Measurements from ENCODE around the gene HMCN1.
A peak's percentile ranks its signal among the peaks of the same experiment; 100 is the strongest.

Gene HMCN1

DNA sequence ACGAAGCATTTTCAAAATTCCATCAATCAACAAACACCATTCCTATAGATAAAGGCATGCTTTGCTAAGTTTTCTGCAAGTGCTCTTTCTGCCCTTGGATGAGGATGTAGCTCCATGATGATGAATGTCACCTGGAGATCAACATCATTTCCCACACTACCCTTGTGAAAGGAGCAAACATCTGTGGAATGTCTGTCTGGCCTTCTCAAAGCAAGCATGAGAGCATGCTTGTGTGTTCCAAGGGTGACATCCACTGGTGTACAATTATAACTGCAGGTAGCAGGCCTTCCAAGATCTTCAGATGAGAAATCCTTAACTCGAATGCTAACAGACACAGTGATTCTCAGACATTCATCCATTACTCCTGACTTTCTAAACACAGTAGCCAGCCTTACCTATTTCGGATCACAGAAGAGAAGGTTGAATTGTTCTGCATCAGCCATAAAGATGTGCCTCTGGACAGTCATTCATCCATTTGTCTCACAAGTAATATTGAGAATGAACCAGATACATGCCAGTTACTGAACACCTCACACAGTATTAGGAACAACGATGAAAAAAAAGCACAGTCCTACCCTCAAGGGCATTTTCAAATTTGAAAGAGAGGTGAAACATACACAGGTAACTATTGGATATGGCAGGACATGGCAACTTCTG, 478.5 kb downstream of the HMCN1 start:
- H3K27ac ChIP-seq (ENCODE audit: low read length), result no peak overlapping the region
- no peaks in the 10 kb centered on the region for H4K20me1 ChIP-seq (ENCODE audit: insufficient read depth, low read length)
- no peaks in the 10 kb centered on the region for H3K27me3 ChIP-seq (replicated peaks; ENCODE audit: insufficient read depth, low read length)
- no peak overlapping the region for H3K4me3 ChIP-seq (ENCODE audit: low read length)
- no peak for TF ChIP-seq EZH2phosphoT487 (IDR thresholded peaks at IDR 0.05; ENCODE audit: low read length)
- TF ChIP-seq EZH2 (optimal IDR thresholded peaks at IDR 0.05; ENCODE audit: low read depth, low read length), result no peak
- TF ChIP-seq, protein P1, sequence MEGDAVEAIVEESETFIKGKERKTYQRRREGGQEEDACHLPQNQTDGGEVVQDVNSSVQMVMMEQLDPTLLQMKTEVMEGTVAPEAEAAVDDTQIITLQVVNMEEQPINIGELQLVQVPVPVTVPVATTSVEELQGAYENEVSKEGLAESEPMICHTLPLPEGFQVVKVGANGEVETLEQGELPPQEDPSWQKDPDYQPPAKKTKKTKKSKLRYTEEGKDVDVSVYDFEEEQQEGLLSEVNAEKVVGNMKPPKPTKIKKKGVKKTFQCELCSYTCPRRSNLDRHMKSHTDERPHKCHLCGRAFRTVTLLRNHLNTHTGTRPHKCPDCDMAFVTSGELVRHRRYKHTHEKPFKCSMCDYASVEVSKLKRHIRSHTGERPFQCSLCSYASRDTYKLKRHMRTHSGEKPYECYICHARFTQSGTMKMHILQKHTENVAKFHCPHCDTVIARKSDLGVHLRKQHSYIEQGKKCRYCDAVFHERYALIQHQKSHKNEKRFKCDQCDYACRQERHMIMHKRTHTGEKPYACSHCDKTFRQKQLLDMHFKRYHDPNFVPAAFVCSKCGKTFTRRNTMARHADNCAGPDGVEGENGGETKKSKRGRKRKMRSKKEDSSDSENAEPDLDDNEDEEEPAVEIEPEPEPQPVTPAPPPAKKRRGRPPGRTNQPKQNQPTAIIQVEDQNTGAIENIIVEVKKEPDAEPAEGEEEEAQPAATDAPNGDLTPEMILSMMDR (IDR thresholded peaks at IDR 0.05; ENCODE audit: low read length), result peak; percentile 98
- no peaks in the 10 kb centered on the region for H3F3A ChIP-seq (ENCODE audit: insufficient read depth, low read length)
- H3K4me1 ChIP-seq (ENCODE audit: low read length), result no peaks in the 10 kb centered on the region
- H3K4me2 ChIP-seq (ENCODE audit: low read depth, low read length), result no peak overlapping the region
- H3K9me3 ChIP-seq (replicated peaks; ENCODE audit: insufficient read depth, low read length), result no peaks in the 10 kb centered on the region
- no peak overlapping the region for H3K9ac ChIP-seq (ENCODE audit: low read length)
- H3K79me2 ChIP-seq (ENCODE audit: low read length), result no peaks in the 10 kb centered on the region
- peak; percentile 71 for DNase-seq
- H3K36me3 ChIP-seq (replicated peaks; ENCODE audit: insufficient read depth, low read length), result no peaks in the 10 kb centered on the region
- H2AFZ ChIP-seq (ENCODE audit: low read length), result no peak overlapping the region
- H3K9me2 ChIP-seq (replicated peaks; ENCODE audit: insufficient read depth, low read length), result no peaks in the 10 kb centered on the region

DNA sequence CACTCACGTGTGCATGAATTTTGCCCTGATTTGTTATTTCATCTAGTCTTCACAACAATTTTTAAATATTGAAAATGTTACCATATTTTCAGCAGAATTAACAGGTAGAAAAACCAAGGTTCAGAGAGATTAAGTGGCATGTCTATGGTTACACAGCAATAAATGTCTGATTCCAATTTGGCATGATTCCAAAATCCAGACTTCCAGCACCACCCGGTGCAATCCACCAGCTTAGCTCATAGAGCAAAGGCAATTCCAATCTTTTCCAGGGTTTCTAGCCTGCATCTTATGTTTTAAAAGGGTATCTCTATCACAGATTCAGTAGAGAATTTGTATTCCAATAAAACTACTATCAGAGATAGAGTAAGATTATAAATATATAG, 479.0 kb downstream of the HMCN1 start:
- H3F3A ChIP-seq (ENCODE audit: insufficient read depth, low read length), result no peaks in the 10 kb centered on the region
- no peaks in the 10 kb centered on the region for H3K36me3 ChIP-seq (replicated peaks; ENCODE audit: insufficient read depth, low read length)
- TF ChIP-seq EZH2phosphoT487 (IDR thresholded peaks at IDR 0.05; ENCODE audit: low read length) (no peak), EZH2 (optimal IDR thresholded peaks at IDR 0.05; ENCODE audit: low read depth, low read length) (no peak)
- TF ChIP-seq, protein P1 (IDR thresholded peaks at IDR 0.05; ENCODE audit: low read length), result no peak
- no peak overlapping the region for H3K4me3 ChIP-seq (ENCODE audit: low read length)
- H3K79me2 ChIP-seq (ENCODE audit: low read length), result no peaks in the 10 kb centered on the region
- H3K9me2 ChIP-seq (replicated peaks; ENCODE audit: insufficient read depth, low read length), result no peaks in the 10 kb centered on the region
- no peaks in the 10 kb centered on the region for H4K20me1 ChIP-seq (ENCODE audit: insufficient read depth, low read length)
- no peak overlapping the region for H3K4me2 ChIP-seq (ENCODE audit: low read depth, low read length)
- H3K27ac ChIP-seq (ENCODE audit: low read length), result no peak overlapping the region
- no peak overlapping the region for H2AFZ ChIP-seq (ENCODE audit: low read length)
- DNase-seq, result no peak
- no peak overlapping the region for H3K9ac ChIP-seq (ENCODE audit: low read length)
- no peaks in the 10 kb centered on the region for H3K9me3 ChIP-seq (replicated peaks; ENCODE audit: insufficient read depth, low read length)
- H3K4me1 ChIP-seq (ENCODE audit: low read length), result no peaks in the 10 kb centered on the region
- no peaks in the 10 kb centered on the region for H3K27me3 ChIP-seq (replicated peaks; ENCODE audit: insufficient read depth, low read length)

GRCh38 chr1:186214791-186215190, 480.6 kb downstream of the HMCN1 start:
- TF ChIP-seq EZH2phosphoT487 (IDR thresholded peaks at IDR 0.05; ENCODE audit: low read length) (no peak), EZH2 (optimal IDR thresholded peaks at IDR 0.05; ENCODE audit: low read depth, low read length) (no peak)
- TF ChIP-seq, protein P1 (IDR thresholded peaks at IDR 0.05; ENCODE audit: low read length), result no peak
- Histone ChIP-seq H3K27ac (ENCODE audit: low read length) (no peak overlapping the region), H3K4me1 (ENCODE audit: low read length) (peaks cover 6% of the 10 kb centered on the region), H4K20me1 (ENCODE audit: insufficient read depth, low read length) (no peaks in the 10 kb centered on the region), H3K9me3 (replicated peaks; ENCODE audit: insufficient read depth, low read length) (no peaks in the 10 kb centered on the region), H3K36me3 (replicated peaks; ENCODE audit: insufficient read depth, low read length) (no peaks in the 10 kb centered on the region), H3K4me3 (ENCODE audit: low read length) (no peak overlapping the region), H3K79me2 (ENCODE audit: low read length) (no peaks in the 10 kb centered on the region), H3K4me2 (ENCODE audit: low read depth, low read length) (no peak overlapping the region), H3K27me3 (replicated peaks; ENCODE audit: insufficient read depth, low read length) (no peaks in the 10 kb centered on the region), H3K9ac (ENCODE audit: low read length) (no peak overlapping the region), H3K9me2 (replicated peaks; ENCODE audit: insufficient read depth, low read length) (no peaks in the 10 kb centered on the region), H3F3A (ENCODE audit: insufficient read depth, low read length) (peaks cover 6% of the 10 kb centered on the region; the same call in 1 of the 2 replicates), H2AFZ (ENCODE audit: low read length) (no peak overlapping the region)
- no peak for DNase-seq
